Islet of Langerhans (tissue), 1 donor: Measurements from ENCODE around the gene BCAT1.

Source experiments
- FAIRE-seq: peaks from one replicate; lab custom pipeline; 2011; peaks lifted over from hg19 to GRCh38; lab: Jason Lieb, UNC

BCAT1 gene

GRCh38 chr12:24806386-24806785, 142.5 kb downstream of the BCAT1 start:
- FAIRE-seq: no peak

GRCh38 chr12:24803430-24804245, 145.3 kb downstream of the BCAT1 start:
- FAIRE-seq: no peak

DNA sequence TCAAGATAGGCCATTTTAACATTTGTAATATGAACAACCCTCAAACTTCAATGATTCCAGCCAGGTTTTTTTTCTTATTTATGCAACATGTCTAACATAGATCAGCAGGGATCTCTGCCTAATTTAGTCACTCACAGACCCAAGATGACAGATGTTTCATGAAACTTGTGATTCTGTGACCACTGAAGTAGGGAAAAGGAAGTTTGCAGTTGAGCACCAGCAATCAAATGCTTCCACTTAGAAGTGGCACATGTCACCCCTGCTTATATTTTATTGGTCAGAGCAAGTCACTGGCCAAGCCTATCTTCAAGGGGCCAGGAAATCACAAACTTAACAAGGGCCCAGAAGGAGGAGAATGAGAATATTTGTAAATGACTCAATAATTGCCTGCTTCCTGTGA, 150.6 kb downstream of the BCAT1 start:
- no peak for FAIRE-seq

DNA sequence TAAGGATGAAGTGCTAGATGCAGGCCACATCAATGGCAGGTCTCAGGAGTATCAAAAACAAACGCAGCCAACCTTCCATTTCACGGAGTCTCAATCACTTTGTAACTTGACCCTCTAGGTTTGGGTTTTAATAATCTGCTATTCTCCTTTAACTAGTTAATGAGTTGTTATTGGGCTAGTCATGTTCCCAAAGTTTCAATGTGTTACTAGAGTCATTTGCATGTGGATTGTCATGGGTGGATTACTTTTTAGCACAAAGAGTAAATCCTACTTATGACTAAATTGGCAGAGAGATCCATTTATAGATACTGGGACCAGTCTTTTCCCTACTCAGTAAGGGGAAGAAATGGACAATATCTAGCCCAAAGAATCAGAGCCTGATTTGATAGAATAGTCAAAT, 151.0 kb downstream of the BCAT1 start:
- no peak for FAIRE-seq

DNA sequence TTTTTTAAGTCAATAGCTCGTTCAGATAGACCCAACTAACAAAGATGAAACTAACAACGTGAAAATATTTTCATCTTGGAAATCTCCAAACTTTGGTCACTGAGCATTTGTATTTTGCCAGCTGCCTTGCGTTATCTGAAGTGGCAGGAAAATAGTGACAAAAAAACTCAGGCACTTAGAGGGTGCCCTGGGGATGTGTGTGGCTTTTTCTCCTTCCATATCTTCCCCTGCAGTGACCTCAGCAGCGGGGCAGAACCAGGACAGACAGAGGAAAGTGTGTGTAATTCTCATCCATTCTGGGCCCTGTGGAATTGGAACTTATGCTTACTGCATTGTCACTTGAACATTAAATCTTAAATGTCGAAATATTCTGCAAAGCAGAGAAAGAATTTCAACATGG, 152.0 kb downstream of the BCAT1 start:
- no peak for FAIRE-seq

DNA sequence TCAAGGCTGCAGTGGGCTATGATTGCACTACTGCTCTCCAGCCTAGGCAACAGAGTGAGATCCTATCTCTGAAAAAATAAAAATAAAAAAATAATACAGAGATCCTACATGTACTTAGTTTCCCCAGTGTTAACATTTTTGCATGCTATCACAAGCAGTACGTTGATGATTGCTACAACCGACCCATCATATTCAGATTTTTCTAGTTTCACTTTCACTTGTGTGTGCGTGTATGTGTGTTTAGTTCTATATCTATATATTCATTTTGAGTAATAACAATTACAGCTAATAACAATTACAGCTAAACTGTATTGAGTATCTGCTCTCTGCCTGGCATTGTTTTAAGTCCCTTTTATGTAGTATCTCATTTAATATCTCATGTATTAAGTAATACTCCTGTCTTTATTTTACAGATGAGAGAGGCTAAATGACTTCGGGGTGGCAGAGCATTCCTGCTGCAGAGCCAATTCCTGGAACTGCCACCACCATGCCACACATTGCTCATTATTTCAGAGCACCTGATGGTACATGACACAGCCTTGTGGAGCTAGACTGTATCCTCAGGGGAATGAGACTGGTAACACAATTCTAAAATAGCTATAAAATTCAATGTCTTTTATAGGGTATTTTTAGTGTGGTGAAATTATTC, 153.1 kb downstream of the BCAT1 start:
- no peak for FAIRE-seq

GRCh38 chr12:24791622-24792021, 157.3 kb downstream of the BCAT1 start:
- FAIRE-seq: no peak

GRCh38 chr12:24788886-24789285, 160.0 kb downstream of the BCAT1 start:
- no peak for FAIRE-seq

DNA sequence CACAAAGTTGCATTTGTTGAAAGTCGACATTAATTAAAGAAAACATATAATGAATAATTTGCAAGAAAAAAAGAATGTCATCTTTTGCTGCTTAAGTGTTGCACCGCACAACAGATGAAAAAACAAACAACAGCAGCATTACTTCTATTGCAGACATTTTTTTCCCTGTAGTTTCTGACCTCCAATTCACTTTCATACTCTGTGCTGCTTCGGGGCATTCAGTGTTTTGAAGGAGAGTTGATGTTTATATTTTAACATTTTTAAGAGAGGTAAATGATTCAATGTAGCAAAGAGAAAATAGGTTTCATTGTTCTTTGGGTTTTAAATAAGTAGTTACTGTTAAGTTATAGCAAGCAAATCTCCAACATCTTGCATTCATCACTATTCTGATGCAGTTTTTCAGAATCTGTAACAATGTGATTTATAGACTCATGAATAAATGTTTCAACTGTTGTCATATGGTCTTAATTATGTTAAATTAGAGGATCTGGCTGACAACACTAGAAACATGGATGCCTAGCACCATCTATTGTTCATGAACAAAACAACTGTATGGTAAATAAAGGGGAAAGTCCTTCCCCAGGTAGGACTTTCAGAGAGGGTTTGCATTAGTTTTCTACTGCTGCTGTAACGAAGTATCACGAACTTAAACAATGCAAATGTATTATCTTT, 168.1 kb downstream of the BCAT1 start:
- no peak for FAIRE-seq

DNA sequence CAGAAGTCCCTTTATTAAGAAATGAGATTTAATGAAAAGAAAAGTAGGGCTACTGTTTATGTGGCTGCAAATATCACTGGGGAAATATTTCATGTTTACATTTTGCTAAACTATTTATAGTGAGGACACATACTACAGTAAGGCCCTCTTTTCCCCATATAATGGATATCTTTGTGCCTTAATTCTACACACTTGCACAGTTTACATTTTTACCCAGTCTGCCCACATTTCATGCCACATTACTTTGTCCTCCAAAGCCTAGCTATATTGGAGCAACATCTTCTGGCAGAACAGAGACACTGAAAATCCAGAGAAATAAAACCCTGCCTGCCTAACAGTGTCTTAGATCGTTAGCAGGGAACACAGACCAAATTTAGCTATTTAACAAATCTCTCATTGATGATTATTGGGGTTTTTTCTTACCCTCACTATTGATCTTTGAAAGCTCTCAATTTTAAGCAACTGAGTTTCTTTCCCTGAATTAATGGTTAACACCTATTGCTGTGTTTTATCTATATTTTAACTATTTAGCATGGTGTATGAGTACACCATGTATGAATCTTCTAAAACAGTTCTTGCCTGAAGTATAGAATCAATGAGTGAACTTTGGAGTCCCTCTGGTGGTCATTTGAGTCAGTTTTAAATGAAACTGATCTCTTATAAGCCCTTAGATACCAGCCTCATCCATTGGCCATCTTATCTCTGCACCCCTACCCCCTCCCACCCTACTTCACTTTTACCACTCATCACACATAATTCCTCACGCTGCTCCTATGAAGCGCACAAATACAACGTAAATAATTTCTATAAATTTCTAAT, 170.2 kb downstream of the BCAT1 start:
- peak; percentile 95 for FAIRE-seq

DNA sequence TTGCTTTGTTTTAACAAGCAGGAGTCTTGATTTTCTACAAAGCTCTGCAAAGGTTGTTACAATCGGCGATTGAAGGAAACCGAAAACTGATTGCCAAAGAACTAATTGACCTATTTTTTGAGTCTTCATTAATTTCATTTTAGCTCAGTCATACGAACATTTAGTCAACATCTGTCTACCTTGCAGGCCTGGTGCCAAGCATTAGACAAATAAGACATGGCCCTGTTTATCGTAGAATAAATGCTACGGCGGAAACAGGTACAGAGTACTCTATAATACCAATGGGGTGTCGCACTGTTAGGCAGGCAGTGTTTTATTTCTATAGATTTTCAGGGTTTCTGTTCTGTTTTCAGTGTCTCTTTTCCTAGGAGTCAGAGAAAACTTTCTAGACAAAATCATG, 171.5 kb downstream of the BCAT1 start:
- peak; percentile 88 for FAIRE-seq

DNA sequence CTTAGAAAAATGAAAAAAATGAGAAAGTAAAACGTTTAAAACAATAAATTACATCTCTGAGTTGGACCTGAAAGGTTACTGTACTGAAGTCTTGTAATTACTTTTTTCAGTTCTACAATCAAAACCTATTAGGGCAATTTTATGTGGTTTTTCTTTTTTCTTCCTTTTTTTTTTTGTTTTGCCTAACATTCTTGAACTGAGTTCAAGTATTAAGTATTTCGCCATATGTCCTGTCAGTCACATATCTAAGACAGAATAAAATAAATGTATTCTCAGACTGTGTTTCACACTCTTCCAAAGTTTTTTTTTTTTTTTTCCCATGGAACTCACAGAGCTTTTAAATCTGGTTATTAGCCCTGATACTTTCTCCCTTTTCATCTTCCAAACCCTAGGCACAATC, 172.0 kb downstream of the BCAT1 start:
- peak; percentile 47 for FAIRE-seq

DNA sequence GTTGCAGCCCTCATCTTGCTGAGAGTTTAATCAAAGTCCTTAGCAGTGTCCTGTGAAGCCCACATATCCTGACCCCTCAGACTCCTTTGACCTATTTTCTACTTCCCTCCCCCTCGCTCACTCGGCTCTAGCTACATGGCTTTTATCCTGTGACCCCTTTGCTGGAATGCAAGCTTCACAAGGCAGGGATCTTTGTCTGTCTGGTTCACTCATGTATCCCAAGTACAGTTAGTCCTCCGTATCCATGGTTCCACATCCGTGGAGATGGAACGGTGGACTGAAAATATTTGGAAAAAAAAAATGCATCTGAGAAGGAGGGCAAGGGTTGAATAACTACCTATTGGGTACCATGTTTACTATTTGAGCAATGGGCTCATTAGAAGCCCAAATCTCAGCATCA, 173.8 kb downstream of the BCAT1 start:
- FAIRE-seq: no peak

- FAIRE-seq: no peak
These were observed 174.9 kb downstream of the BCAT1 start for GRCh38 chr12:24773996-24774395.

DNA sequence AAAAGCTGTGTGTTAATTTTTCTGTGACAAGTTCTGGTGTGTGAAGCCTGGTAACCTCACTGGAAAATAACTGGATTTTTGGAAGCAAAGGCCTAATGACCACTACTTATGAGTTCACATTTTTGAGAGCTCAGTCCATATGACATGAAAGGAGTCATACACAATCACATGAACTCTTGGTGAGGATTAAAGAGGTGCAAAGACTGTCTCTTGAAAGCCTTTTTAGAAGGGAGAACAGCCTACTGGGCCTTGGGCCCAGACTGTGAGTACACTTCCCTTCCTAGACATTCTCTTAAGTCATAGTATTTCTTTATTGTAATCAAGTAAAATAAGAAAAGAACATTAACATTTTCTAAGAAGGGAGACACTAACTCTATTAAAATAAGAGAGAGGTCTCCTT, 176.1 kb downstream of the BCAT1 start:
- FAIRE-seq: no peak

GRCh38 chr12:24770821-24771220, 178.1 kb downstream of the BCAT1 start:
- no peak for FAIRE-seq

- no peak for FAIRE-seq
These were observed 178.6 kb downstream of the BCAT1 start for GRCh38 chr12:24770334-24770733.

- no peak for FAIRE-seq
These were observed 179.2 kb downstream of the BCAT1 start for GRCh38 chr12:24769682-24770081.

- FAIRE-seq: no peak
These were observed 180.5 kb downstream of the BCAT1 start for GRCh38 chr12:24768415-24768814.

- no peak for FAIRE-seq
These were observed 181.9 kb downstream of the BCAT1 start for GRCh38 chr12:24767016-24767415.

DNA sequence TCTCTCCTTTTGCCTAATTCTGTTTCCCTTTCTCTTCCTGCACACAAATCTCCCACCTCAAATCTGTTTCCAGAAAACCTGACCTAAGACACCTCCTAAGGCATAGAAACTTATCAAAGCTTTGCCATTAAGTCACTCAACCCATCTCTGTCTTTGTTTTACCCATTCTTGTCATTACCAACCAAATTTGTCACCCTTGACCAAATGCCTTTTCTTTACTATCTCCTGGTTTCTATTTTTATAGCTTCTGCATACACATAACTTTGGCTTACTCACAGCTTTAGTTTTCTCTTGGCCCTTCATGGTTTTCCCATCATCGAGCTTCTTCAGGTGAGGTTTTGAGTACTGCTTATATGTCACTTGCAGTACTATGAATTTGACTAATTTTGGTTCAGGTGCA, 184.2 kb downstream of the BCAT1 start:
- no peak for FAIRE-seq

DNA sequence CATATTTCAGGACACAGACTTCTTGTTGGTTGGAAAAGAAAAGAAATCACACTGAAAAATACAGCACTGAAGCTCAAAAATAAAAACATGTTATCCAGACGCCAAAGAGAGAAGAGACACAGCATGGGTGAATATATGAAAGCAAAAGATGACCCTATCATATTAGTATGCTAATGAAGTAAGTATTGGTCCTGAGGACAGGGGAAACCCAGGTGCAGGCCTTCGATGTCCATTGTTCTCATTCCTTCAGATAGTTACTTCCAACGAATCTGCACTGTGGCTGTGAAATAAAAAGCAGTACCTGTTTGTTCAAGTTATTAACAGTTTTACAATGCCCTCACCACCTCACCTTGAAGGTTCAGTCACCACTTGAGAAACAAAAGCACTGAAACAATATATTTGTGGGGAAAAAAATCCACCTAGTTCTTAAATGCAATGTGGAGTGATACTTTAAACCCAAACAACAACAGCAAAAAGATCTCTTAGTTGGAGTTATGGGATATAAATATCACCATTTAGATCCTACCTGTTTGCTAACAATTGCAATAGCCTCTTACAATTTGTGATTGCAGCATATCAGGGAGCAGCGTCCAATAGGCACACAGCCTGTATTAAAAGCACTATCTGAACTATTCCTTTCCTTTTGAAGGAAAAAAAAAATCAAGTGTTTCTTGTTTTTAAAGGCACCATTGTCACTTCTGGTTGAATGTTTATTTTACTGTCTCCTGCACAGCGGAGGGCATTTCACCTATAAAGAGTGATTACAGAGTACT, 188.1 kb downstream of the BCAT1 start:
- FAIRE-seq: no peak
